Lower lobe of right lung (tissue), 2 donors: Measurements from ENCODE around the gene VSIG2. TPM values are rescaled to one million over a fixed set of nuclear protein-coding genes. Genes with fewer than 3 reads are reported as not detected.
A peak's percentile ranks its signal among the peaks of the same experiment; 100 is the strongest.

Experiments used
- ATAC-seq, 2 donors: fragments of 200-7000 bp; cut with Tn5 transposase; one replicate each; pipeline ENCODE4 v1.9.1; 2020 to 2022; ENCODE audit warnings: mild to moderate bottlenecking in 2 of 2, moderate library complexity in 2 of 2
- DNase-seq: peaks from one replicate; pipeline ENCODE4 v3.0.0-alpha.2; 2020
- H3K27ac ChIP-seq: fragments of 200-600 bp; one replicate; pipeline ENCODE4 v1.8.0; 2022
- H3K27me3 ChIP-seq: fragments of 200-600 bp; one replicate; pipeline ENCODE4 v1.8.0; 2022; ENCODE audit warnings: low read depth
- H3K36me3 ChIP-seq: fragments of 200-600 bp; one replicate; pipeline ENCODE4 v1.8.0; 2022; ENCODE audit warnings: mild to moderate bottlenecking
- H3K4me1 ChIP-seq: fragments of 200-600 bp; one replicate; pipeline ENCODE4 v1.8.0; 2022
- H3K4me3 ChIP-seq: fragments of 200-600 bp; one replicate; pipeline ENCODE4 v1.8.0; 2022; ENCODE audit warnings: mild to moderate bottlenecking
- H3K9me3 ChIP-seq: fragments of 200-600 bp; one replicate; pipeline ENCODE4 v1.8.0; 2022
- intact Hi-C: fragments of 100-400 bp; cut with DNase I; formaldehyde crosslinking; loops from one replicate; pipeline ENCODE4 v1.11.0; 2022
- total RNA-seq: library from RNA; stranded (reverse); fragmentation: NEBNext Ultra II Directional; extraction: Animal tissue kit (Norgen Biotek cat#: 25700); gene quantifications from one replicate; pipeline ENCODE4 v1.2.1, GENCODE V29; 2021
- TF ChIP-seq, protein P1 (sequence below): fragments of 200-600 bp; IDR thresholded peaks from one replicate; pipeline ENCODE4 v1.8.0; 2022; ENCODE audit warnings: antibody characterized with exemption, mild to moderate bottlenecking
- donor health status: DM: no; HTN: yes; CAD: no; lungs with severe emphysema.

Gene VSIG2
- total RNA-seq, 1 donor from 2014 or later: 30.5 TPM

DNA sequence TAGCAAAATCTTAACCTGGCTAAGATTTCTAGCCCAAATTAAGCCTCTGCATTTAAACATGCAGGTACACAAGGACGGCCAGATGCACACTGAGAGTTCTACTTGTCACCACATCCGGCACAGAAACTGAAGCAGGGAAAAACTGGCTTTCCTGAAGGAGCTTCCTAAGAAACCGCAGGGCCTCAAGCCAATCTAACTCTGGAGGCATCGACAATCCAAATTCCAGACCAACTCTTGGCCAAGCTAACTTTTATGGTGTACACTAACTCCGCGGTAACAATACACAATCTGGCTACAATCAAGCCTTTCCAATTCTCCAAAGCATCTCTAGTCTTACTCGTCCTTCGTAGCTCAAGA, 46.9 kb upstream of the VSIG2 start:
- Histone ChIP-seq H3K4me3 (peak overlapping the region; percentile 84), H3K27me3 (no peaks in the 10 kb centered on the region), H3K36me3 (no peaks in the 10 kb centered on the region), H3K27ac (peak overlapping the region; percentile 100), H3K4me1 (peaks cover 36% of the 10 kb centered on the region), H3K9me3 (no peaks in the 10 kb centered on the region)
- DNase-seq (no peak), ATAC-seq (no peak)
- intact Hi-C loops: no loop called here
- TF ChIP-seq, protein P1, sequence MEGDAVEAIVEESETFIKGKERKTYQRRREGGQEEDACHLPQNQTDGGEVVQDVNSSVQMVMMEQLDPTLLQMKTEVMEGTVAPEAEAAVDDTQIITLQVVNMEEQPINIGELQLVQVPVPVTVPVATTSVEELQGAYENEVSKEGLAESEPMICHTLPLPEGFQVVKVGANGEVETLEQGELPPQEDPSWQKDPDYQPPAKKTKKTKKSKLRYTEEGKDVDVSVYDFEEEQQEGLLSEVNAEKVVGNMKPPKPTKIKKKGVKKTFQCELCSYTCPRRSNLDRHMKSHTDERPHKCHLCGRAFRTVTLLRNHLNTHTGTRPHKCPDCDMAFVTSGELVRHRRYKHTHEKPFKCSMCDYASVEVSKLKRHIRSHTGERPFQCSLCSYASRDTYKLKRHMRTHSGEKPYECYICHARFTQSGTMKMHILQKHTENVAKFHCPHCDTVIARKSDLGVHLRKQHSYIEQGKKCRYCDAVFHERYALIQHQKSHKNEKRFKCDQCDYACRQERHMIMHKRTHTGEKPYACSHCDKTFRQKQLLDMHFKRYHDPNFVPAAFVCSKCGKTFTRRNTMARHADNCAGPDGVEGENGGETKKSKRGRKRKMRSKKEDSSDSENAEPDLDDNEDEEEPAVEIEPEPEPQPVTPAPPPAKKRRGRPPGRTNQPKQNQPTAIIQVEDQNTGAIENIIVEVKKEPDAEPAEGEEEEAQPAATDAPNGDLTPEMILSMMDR: no peak

GRCh38 chr11:124796312-124796711, 44.3 kb upstream of the VSIG2 start:
- Histone ChIP-seq H3K4me1 (peaks cover 42% of the 10 kb centered on the region), H3K27ac (no peak overlapping the region), H3K36me3 (no peaks in the 10 kb centered on the region), H3K9me3 (no peaks in the 10 kb centered on the region), H3K27me3 (no peaks in the 10 kb centered on the region), H3K4me3 (no peak overlapping the region)
- intact Hi-C loops: no loop called here
- TF ChIP-seq, protein P1: no peak
- ATAC-seq: no peak
- no peak for DNase-seq

DNA sequence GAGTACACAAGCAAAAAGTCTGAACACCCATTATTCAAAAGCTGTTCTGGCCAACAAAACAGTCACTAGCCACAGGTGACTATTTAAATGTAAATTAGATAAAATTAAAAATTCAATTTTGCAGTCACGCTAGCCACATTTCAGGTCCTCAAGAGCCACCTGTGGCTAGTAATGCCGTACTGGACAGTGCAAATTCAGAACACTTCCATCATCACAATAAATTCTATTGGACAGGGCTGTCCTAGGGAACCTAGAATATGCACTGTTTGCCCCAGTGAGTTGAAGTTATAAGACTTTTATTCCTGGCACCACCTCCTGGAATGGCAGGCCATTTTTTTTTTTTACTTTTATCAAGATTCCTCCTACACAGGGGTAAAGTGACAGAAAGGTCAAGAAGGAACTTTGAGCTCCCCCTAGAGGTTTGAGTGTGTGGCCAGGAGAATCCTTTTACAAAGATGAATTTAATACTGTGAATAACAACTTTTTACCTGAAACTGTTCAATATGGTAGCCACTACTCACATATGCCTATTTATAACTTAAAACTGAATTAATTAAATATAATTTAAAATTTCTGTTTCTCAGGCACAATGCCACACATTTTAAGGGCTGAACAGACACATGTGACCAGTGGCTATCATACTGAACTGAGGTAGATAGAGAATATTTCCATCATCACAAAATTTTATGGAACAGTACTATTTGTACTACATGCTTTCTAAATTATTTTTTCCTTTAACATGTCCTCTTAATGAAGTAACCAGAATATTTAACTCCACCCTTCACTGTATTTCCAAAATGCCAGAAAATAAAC, 41.6 kb upstream of the VSIG2 start:
- TF ChIP-seq, protein P1: peak; percentile 71
- H3K4me1 ChIP-seq: peaks cover 28% of the 10 kb centered on the region
- no peak for DNase-seq

GRCh38 chr11:124791626-124792341, 39.7 kb upstream of the VSIG2 start:
- no peaks in the 10 kb centered on the region for H3K27me3 ChIP-seq
- TF ChIP-seq, protein P1: no peak
- peaks cover 13% of the 10 kb centered on the region for H3K4me1 ChIP-seq
- no peak overlapping the region for H3K27ac ChIP-seq
- intact Hi-C loops: no loop called here
- ATAC-seq (peak in 1 of 2 donors; percentile 37), DNase-seq (no peak)
- H3K36me3 ChIP-seq: no peaks in the 10 kb centered on the region
- H3K4me3 ChIP-seq: no peak overlapping the region
- no peaks in the 10 kb centered on the region for H3K9me3 ChIP-seq

More for the DNA sequence above, 41.6 kb upstream of the VSIG2 start:
- intact Hi-C loops: no loop called here
- no peaks in the 10 kb centered on the region for H3K9me3 ChIP-seq
- ATAC-seq: peak; percentile 68 to 86
- no peaks in the 10 kb centered on the region for H3K27me3 ChIP-seq
- H3K27ac ChIP-seq: no peak overlapping the region
- H3K36me3 ChIP-seq: no peaks in the 10 kb centered on the region
- H3K4me3 ChIP-seq: no peak overlapping the region

- DNase-seq (no peak), ATAC-seq (no peak)
- Histone ChIP-seq H3K4me1 (peaks cover 8% of the 10 kb centered on the region), H3K9me3 (no peaks in the 10 kb centered on the region), H3K27ac (no peak overlapping the region), H3K36me3 (no peaks in the 10 kb centered on the region), H3K27me3 (no peaks in the 10 kb centered on the region), H3K4me3 (no peak overlapping the region)
- intact Hi-C loops: no loop called here
- TF ChIP-seq, protein P1: no peak
Observed at GRCh38 chr11:124788521-124788920, 36.5 kb upstream of the VSIG2 start.
